Gastrocnemius medialis (tissue), 4 donors: ENCODE results near the gene STARD7. TPM values are rescaled to one million over a fixed set of nuclear protein-coding genes. Genes with fewer than 3 reads are reported as not detected.
A peak's percentile ranks its signal among the peaks of the same experiment; 100 is the strongest.

ENCODE experiments used
- ATAC-seq, 2 donors: fragments of 150-250 bp; one replicate each; pipeline ENCODE4 v1.9.1; 2016
- DNase-seq, 2 donors: peaks; one replicate each; pipeline ENCODE4 v3.0.0-alpha.2; 2019
- H3K27ac ChIP-seq, 4 donors: fragments of 200-600 bp; sonication (generic); 1 replicate in 1 of 4; 2 replicates in 3 of 4; pipeline ENCODE4 v1.5.1; 2016 to 2018; ENCODE audit warnings: mild to moderate bottlenecking in 2 of 4, moderate library complexity in 1 of 4
- H3K27me3 ChIP-seq, 3 donors: fragments of 200-600 bp; sonication (generic) in 2 of 3; 1 replicate in 1 of 3; 2 replicates in 2 of 3; pipeline versions ENCODE4 v1.5.1 to v1.6.0; 2016 to 2019; ENCODE audit warnings: mild to moderate bottlenecking in 1 of 3, moderate library complexity in 1 of 3
- H3K36me3 ChIP-seq, 2 donors: fragments of 200-600 bp; sonication (generic) in 1 of 2; one replicate each; pipeline ENCODE4 v1.5.1; 2017 to 2018
- H3K4me1 ChIP-seq, 2 donors: fragments of 200-600 bp; sonication (generic) in 1 of 2; one replicate each; pipeline ENCODE4 v1.5.1; 2016 to 2017; ENCODE audit warnings: mild to moderate bottlenecking in 2 of 2
- H3K4me3 ChIP-seq, 4 donors: fragments of 200-600 bp; sonication (generic) in 3 of 4; 1 replicate in 1 of 4; 2 replicates in 3 of 4; pipeline ENCODE4 v1.5.1; 2016 to 2019; ENCODE audit warnings: mild to moderate bottlenecking in 2 of 4
- H3K9me3 ChIP-seq, 3 donors: fragments of 200-600 bp; sonication (generic) in 2 of 3; 1 replicate in 1 of 3; 2 replicates in 2 of 3; pipeline ENCODE4 v1.5.1; 2016 to 2019
- POLR2A ChIP-seq, 2 donors: fragments of 450-650 bp; IDR thresholded peaks; one replicate each; pipeline ENCODE4 v1.6.1; 2017; ENCODE audit warnings: antibody characterized with exemption in 2 of 2, mild to moderate bottlenecking in 2 of 2, moderate library complexity in 2 of 2
- in situ Hi-C, 4 donors: fragments of 200-750 bp; cut with MboI; loops; one replicate each; pipeline versions ENCODE4 v1.15.0 to v1.8.0; 2017; ENCODE audit warnings: low sequenced_read_pairs in 4 of 4
- intact Hi-C: fragments of 100-400 bp; cut with DNase I; formaldehyde crosslinking; loops from one replicate; pipeline ENCODE4 v1.15.1; 2023; ENCODE audit warnings: low total_unique reads
- total RNA-seq, 4 donors: library from RNA; depleted of rRNA; stranded (reverse); fragments of >200 nt; gene quantifications; one replicate each; pipeline versions ENCODE4 v1.1.0 to v1.2.3, GENCODE V29; 2016
- TF ChIP-seq, protein P1 (sequence below), 5 experiments: fragments of 450-650 bp in 3 of 5; fragments of 200-600 bp in 2 of 5; sonication (generic) in 2 of 5; IDR thresholded peaks in 4 of 5; conservative IDR thresholded peaks in 1 of 5; 1 replicate in 4 of 5; 2 replicates in 1 of 5; pipeline ENCODE4 v1.5.1; 2016 to 2019; ENCODE audit warnings: antibody characterized with exemption in 5 of 5, mild to moderate bottlenecking in 3 of 5, moderate library complexity in 3 of 5

STARD7 gene
- total RNA-seq, 4 donors from 2014 or later, result 237 to 512 (median 313) TPM

DNA sequence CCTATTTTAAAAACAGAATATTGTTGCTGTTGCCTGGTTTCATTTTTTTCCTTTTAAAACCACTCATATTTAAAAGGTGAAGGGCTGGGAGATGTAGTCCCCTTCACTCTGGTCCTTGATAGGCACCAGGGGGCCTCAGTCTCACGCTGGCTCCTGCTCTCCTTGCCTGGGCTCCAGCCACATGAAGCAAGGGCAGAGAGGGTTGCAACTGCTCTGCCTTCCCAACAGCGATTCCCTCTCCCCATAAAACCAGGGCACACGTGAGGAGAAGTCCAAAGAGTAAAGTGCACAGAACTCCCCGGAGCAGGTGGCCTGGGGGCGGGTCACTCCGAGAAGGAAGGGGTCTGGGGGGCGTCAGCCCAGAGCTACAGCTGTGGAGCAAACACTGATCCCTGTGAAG lies 44.4 kb upstream of the STARD7 start:
- Histone ChIP-seq H3K36me3 (peaks cover 0 to 22% of the 10 kb centered on the region in 2 donors), H3K27me3 (no peaks in the 10 kb centered on the region), H3K4me3 (no peak overlapping the region), H3K27ac (peak overlapping the region; percentile 94 to 99 (median 96)), H3K9me3 (no peaks in the 10 kb centered on the region), H3K4me1 (peaks cover 84 to 86% of the 10 kb centered on the region in 2 donors)
- TF ChIP-seq, protein P1, sequence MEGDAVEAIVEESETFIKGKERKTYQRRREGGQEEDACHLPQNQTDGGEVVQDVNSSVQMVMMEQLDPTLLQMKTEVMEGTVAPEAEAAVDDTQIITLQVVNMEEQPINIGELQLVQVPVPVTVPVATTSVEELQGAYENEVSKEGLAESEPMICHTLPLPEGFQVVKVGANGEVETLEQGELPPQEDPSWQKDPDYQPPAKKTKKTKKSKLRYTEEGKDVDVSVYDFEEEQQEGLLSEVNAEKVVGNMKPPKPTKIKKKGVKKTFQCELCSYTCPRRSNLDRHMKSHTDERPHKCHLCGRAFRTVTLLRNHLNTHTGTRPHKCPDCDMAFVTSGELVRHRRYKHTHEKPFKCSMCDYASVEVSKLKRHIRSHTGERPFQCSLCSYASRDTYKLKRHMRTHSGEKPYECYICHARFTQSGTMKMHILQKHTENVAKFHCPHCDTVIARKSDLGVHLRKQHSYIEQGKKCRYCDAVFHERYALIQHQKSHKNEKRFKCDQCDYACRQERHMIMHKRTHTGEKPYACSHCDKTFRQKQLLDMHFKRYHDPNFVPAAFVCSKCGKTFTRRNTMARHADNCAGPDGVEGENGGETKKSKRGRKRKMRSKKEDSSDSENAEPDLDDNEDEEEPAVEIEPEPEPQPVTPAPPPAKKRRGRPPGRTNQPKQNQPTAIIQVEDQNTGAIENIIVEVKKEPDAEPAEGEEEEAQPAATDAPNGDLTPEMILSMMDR (IDR thresholded peaks at IDR 0.05 in 4 of 5, conservative IDR thresholded peaks at IDR 0.05 in 1 of 5), result no peak
- no peak for TF ChIP-seq POLR2A (IDR thresholded peaks at IDR 0.05)
- DNase-seq (no peak), ATAC-seq (peak in 1 of 2 donors; percentile 12)
- intact Hi-C loops (loop anchor here (10.0 kb wide), 1 partner anchor 382 kb away; the partner anchor contains the start of gene KANSL3), in situ Hi-C loops (loop anchor here in 2 of 4 donors (10.0 to 25.0 kb wide), 3 partner anchors 48 to 241 kb away; partner anchors contain the start of genes ASTL (in 1 of the 2), DUSP2 (in 1 of the 2) and STARD7 (in 1 of the 2))

- DNase-seq, result no peak
- Histone ChIP-seq H3K27me3 (no peaks in the 10 kb centered on the region), H3K36me3 (peaks cover 0 to 22% of the 10 kb centered on the region in 2 donors), H3K9me3 (no peaks in the 10 kb centered on the region), H3K4me1 (peaks cover 82 to 86% of the 10 kb centered on the region in 2 donors), H3K4me3 (no peak overlapping the region), H3K27ac (peak overlapping the region; percentile 94 to 99 (median 96))
- no peak for ATAC-seq
- in situ Hi-C loops (loop anchor here in 2 of 4 donors (10.0 to 25.0 kb wide), 3 partner anchors 48 to 240 kb away; partner anchors contain the start of genes ASTL (in 1 of the 2), DUSP2 (in 1 of the 2) and STARD7 (in 1 of the 2)), intact Hi-C loops (loop anchor here (10.0 kb wide), 1 partner anchor 382 kb away; the partner anchor contains the start of gene KANSL3)
- TF ChIP-seq POLR2A (IDR thresholded peaks at IDR 0.05), result no peak
- TF ChIP-seq, protein P1 (IDR thresholded peaks at IDR 0.05 in 4 of 5, conservative IDR thresholded peaks at IDR 0.05 in 1 of 5), result no peak
Observed at GRCh38 chr2:96252526-96252925, 43.9 kb upstream of the STARD7 start.

- H3K4me3 ChIP-seq, result peak overlapping the region in 1 of 4 donors; percentile 45
- peak; percentile 90 to 98 for DNase-seq
- no peaks in the 10 kb centered on the region for H3K27me3 ChIP-seq
- peak; percentile 90 to 92 for ATAC-seq
- peak overlapping the region; percentile 94 to 99 (median 96) for H3K27ac ChIP-seq
- H3K9me3 ChIP-seq, result no peaks in the 10 kb centered on the region
- peaks cover 78 to 86% of the 10 kb centered on the region in 2 donors for H3K4me1 ChIP-seq
- intact Hi-C loops (loop anchor here (10.0 kb wide), 1 partner anchor 383 kb away; the partner anchor contains the start of gene KANSL3), in situ Hi-C loops (loop anchor here in 2 of 4 donors (10.0 to 25.0 kb wide), 3 partner anchors 47 to 240 kb away; partner anchors contain the start of genes ASTL (in 1 of the 2), DUSP2 (in 1 of the 2) and STARD7 (in 1 of the 2))
- peaks cover 0 to 22% of the 10 kb centered on the region in 2 donors for H3K36me3 ChIP-seq
- TF ChIP-seq, protein P1 (IDR thresholded peaks at IDR 0.05 in 4 of 5, conservative IDR thresholded peaks at IDR 0.05 in 1 of 5), result no peak
- no peak for TF ChIP-seq POLR2A (IDR thresholded peaks at IDR 0.05)
Observed at GRCh38 chr2:96251721-96252292, 43.2 kb upstream of the STARD7 start.

DNA sequence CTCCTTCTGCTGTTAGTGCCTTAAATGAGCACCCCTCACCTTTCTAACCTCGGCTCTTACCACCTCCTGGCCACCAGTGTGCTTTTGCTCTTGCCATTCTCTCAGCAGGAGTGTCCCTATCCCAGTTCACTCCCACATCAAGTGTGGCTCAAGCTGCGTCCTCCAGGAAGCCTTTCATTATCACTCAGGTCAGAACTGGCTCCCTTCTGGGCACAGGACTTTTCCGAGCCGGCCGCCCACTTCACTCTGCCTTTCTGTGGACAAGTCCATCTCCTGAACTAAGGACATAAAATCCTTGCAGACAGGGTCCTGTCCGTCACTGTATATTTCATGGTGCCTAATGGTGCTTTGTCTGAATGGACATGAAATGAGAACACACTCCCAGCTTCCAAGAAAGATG lies 41.6 kb upstream of the STARD7 start:
- in situ Hi-C loops (loop anchor here in 2 of 4 donors (10.0 to 25.0 kb wide), 3 partner anchors 45 to 238 kb away; partner anchors contain the start of genes ASTL (in 1 of the 2), DUSP2 (in 1 of the 2) and STARD7 (in 1 of the 2)), intact Hi-C loops (loop anchor here (10.0 kb wide), 1 partner anchor 385 kb away; the partner anchor contains the start of gene KANSL3)
- peaks cover 76 to 86% of the 10 kb centered on the region in 2 donors for H3K4me1 ChIP-seq

More for the DNA sequence above, 41.6 kb upstream of the STARD7 start:
- no peaks in the 10 kb centered on the region for H3K9me3 ChIP-seq
- H3K4me3 ChIP-seq, result no peak overlapping the region
- TF ChIP-seq, protein P1 (IDR thresholded peaks at IDR 0.05 in 4 of 5, conservative IDR thresholded peaks at IDR 0.05 in 1 of 5), result no peak
- no peak for TF ChIP-seq POLR2A (IDR thresholded peaks at IDR 0.05)
- H3K36me3 ChIP-seq, result peaks cover 0 to 22% of the 10 kb centered on the region in 2 donors
- ATAC-seq, result no peak
- DNase-seq, result peak in 1 of 2 donors; percentile 13
- no peaks in the 10 kb centered on the region for H3K27me3 ChIP-seq
- peak overlapping the region; percentile 94 to 99 (median 96) for H3K27ac ChIP-seq
